ENCODE results near the gene CCL20. TPM values are rescaled to one million over a fixed set of nuclear protein-coding genes. Genes with fewer than 3 reads are reported as not detected.

The CCL20 gene
- polyA plus RNA-seq, 1 of the 3 experiments (the other 2 are of a cell fraction), result 0.12 TPM

- ChIA-PET POLR2A (no interaction called here), CTCF (no interaction called here)
- H2AFZ ChIP-seq (ENCODE audit: low read depth), result no peak overlapping the region
- no peak overlapping the region for H3K27ac ChIP-seq (ENCODE audit: low read depth in 2 of 2, low read length in 1 of 2)
- no peak for DNase-seq
- H3K27me3 ChIP-seq (ENCODE audit: insufficient read depth), result no peaks in the 10 kb centered on the region
- no peak overlapping the region for H3K4me2 ChIP-seq
- H3K79me2 ChIP-seq (ENCODE audit: insufficient read depth), result peaks cover 4% of the 10 kb centered on the region; the same call in 1 of the 2 replicates
- H4K20me1 ChIP-seq (ENCODE audit: insufficient read depth), result no peaks in the 10 kb centered on the region
- TF ChIP-seq, protein P1, sequence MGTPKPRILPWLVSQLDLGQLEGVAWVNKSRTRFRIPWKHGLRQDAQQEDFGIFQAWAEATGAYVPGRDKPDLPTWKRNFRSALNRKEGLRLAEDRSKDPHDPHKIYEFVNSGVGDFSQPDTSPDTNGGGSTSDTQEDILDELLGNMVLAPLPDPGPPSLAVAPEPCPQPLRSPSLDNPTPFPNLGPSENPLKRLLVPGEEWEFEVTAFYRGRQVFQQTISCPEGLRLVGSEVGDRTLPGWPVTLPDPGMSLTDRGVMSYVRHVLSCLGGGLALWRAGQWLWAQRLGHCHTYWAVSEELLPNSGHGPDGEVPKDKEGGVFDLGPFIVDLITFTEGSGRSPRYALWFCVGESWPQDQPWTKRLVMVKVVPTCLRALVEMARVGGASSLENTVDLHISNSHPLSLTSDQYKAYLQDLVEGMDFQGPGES (IDR thresholded peaks at IDR 0.05; ENCODE audit: low read depth, low read length), result no peak
- TF ChIP-seq MXI1 (IDR thresholded peaks at IDR 0.05; ENCODE audit: low read depth, low read length), result no peak
- TF ChIP-seq ELF1 (IDR thresholded peaks at IDR 0.05), result no peak
- no peaks in the 10 kb centered on the region for H3K36me3 ChIP-seq (replicated peaks in 1 of 2; ENCODE audit: control insufficient read depth in 1 of 2, insufficient read depth in 2 of 2, low read length in 1 of 2)
- peaks cover 12% of the 10 kb centered on the region for H3F3A ChIP-seq (replicated peaks; ENCODE audit: insufficient read depth)
- 53% methylated on average over 2 of the region's 2 CpGs for WGBS (ENCODE audit: low lambda C conversion rate)
- no peaks in the 10 kb centered on the region for H3K9me3 ChIP-seq
- H3K9me2 ChIP-seq, result no peaks in the 10 kb centered on the region
- peaks cover 0 to 6% of the 10 kb centered on the region in 2 experiments; a peak in 1 of 4 replicates for H3K4me1 ChIP-seq (ENCODE audit: control insufficient read depth in 1 of 2, insufficient read depth in 2 of 2, low read depth in 1 of 2, low read length in 1 of 2)
- no peak overlapping the region for H3K4me3 ChIP-seq (ENCODE audit: low read depth in 2 of 2, low read length in 1 of 2)
- H3K9ac ChIP-seq, result no peak overlapping the region
Observed at GRCh38 chr2:227813229-227813561, 447 bp upstream of the CCL20 start.

- Histone ChIP-seq H3K9me2 (no peaks in the 10 kb centered on the region), H3K27me3 (ENCODE audit: insufficient read depth) (no peaks in the 10 kb centered on the region), H4K20me1 (ENCODE audit: insufficient read depth) (no peaks in the 10 kb centered on the region), H3F3A (replicated peaks; ENCODE audit: insufficient read depth) (peaks cover 24% of the 10 kb centered on the region), H3K4me3 (ENCODE audit: low read depth in 2 of 2, low read length in 1 of 2) (no peak overlapping the region), H2AFZ (ENCODE audit: low read depth) (no peak overlapping the region), H3K9me3 (no peaks in the 10 kb centered on the region), H3K79me2 (ENCODE audit: insufficient read depth) (peaks cover 4% of the 10 kb centered on the region; the same call in 1 of the 2 replicates), H3K9ac (no peak overlapping the region), H3K4me2 (no peak overlapping the region), H3K36me3 (replicated peaks in 1 of 2; ENCODE audit: control insufficient read depth in 1 of 2, insufficient read depth in 2 of 2, low read length in 1 of 2) (no peaks in the 10 kb centered on the region), H3K27ac (ENCODE audit: low read depth in 2 of 2, low read length in 1 of 2) (no peak overlapping the region), H3K4me1 (ENCODE audit: control insufficient read depth in 1 of 2, insufficient read depth in 2 of 2, low read depth in 1 of 2, low read length in 1 of 2) (peaks cover 0 to 16% of the 10 kb centered on the region in 2 experiments; a peak in 2 of 4 replicates)
- POLR2A ChIA-PET, result no interaction called here
- DNase-seq, result no peak
- WGBS (ENCODE audit: low lambda C conversion rate), result 61% methylated on average over 3 of the region's 3 CpGs
- TF ChIP-seq, protein P1 (IDR thresholded peaks at IDR 0.05; ENCODE audit: low read depth, low read length), result no peak
- no peak for TF ChIP-seq CHD2 (IDR thresholded peaks at IDR 0.05; ENCODE audit: low read length, partially characterized antibody)
- TF ChIP-seq FOSL2 (IDR thresholded peaks at IDR 0.05; ENCODE audit: borderline replicate concordance, low read depth), result no peak
- TF ChIP-seq EZH2phosphoT487 (IDR thresholded peaks at IDR 0.05; ENCODE audit: borderline replicate concordance, low read depth), result no peak
- TF ChIP-seq USF2 (IDR thresholded peaks at IDR 0.05; ENCODE audit: borderline replicate concordance, low read depth, low read length), result no peak
- TF ChIP-seq FOXJ3 (CRISPR knock-in tag; IDR thresholded peaks at IDR 0.05), result no peak
- no peak for TF ChIP-seq RAD21 (IDR thresholded peaks at IDR 0.05; ENCODE audit: low read length)
- no peak for TF ChIP-seq NFIC (IDR thresholded peaks at IDR 0.05; ENCODE audit: borderline replicate concordance)
- no peak for TF ChIP-seq FOXM1 (IDR thresholded peaks at IDR 0.05; ENCODE audit: low read depth)
- TF ChIP-seq SMC3 (IDR thresholded peaks at IDR 0.05; ENCODE audit: low read depth, low read length), result no peak
- CTCF ChIA-PET, result no interaction called here
Observed at GRCh38 chr2:227815066-227815465, 1.4 kb downstream of the CCL20 start.

Measured in SK-N-SH (cell line).